ENCODE results near the gene TMEM17. TPM values are rescaled to one million over a fixed set of nuclear protein-coding genes. Genes with fewer than 3 reads are reported as not detected.

Gene TMEM17
- total and polyA plus RNA-seq, 2 of the 13 experiments (the other 11 are each of a cell fraction or from before 2014, with no cell fraction given), result 0.22 to 0.50 TPM

DNA sequence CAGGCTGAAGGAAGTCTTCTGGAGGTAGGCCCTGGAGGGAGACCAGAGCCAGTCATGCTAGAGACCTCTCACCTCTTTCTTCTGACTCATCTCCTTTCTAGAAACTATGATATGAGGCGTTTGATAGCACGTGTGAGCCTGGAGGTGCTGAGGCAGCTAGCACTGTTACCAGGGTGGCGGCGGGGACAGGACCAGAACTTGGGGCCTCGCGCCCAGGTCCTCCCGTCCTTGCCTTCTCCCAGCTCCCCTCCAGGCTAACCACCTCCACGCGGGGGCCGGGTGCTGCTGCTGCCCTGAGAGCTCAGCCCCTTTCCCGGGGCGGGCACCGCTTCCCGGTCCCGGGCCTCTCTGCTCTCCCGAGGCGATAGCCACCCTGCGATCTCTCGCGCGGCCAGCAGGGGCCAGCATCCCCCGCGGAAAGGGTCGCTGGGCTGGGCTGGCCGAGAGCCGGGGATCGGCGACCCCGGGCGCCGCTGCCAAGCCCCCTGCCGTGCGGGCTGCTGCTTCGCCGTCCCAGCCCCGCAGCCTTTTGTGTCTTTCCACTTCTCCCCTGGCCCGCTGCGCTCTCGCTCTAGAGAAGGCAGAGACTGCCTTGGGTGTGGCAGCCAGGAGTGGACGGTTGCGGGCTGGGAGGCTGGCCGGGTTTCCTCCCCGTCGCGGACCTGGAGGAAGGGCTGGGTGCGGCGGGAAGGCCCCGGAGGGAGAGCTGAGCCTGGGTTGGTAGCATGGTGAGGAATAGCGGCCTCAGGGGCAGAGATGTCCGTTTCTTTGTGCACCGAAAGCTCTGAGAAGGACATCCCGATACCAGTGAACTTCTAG, 49.1 kb downstream of the TMEM17 start (continued):
- TF ChIP-seq, protein P1, sequence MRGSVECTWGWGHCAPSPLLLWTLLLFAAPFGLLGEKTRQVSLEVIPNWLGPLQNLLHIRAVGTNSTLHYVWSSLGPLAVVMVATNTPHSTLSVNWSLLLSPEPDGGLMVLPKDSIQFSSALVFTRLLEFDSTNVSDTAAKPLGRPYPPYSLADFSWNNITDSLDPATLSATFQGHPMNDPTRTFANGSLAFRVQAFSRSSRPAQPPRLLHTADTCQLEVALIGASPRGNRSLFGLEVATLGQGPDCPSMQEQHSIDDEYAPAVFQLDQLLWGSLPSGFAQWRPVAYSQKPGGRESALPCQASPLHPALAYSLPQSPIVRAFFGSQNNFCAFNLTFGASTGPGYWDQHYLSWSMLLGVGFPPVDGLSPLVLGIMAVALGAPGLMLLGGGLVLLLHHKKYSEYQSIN (CRISPR knock-in tag; IDR thresholded peaks at IDR 0.05; ENCODE audit: borderline replicate concordance), result no peak

DNA sequence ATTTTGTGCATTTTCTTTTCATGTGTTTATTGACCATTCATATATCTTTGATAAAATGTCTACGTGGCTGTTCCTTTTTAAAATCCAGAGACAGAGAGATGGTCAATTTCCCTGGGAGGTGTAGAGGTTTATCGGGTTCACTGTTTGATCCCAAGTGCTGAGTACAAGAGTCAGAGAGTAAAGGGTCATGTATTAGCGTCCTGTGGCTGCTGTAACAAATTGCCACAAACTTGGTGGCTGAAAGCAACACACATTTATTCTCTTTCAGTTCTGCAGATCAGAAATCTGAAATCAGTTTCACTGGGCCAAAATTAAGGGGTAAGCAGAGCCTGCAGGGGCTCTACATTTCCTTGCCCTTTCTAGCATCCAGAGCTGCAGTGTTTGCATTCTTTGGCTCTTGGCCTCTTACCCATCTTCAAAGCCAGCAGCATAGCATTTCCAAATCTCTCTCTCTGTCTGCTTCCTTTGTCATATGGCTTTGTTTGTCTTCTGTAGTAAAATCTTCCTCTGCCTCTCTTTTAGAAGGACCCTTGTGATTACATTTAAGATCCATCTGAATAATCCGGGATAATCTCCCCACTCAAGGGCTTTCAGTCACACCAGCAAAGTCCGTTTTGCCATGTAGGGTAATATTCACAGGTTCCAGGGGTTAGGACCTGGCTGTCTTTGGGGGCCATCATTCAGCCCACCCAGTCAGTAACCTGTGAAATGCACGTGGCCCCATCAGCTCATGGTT, 49.9 kb downstream of the TMEM17 start:
- H3K36me3 ChIP-seq (replicated peaks in 1 of 2; ENCODE audit: control insufficient read depth in 1 of 2, insufficient read depth in 2 of 2, low read length in 2 of 2), result no peaks in the 10 kb centered on the region
- no peak; the same call in 2 of the 3 replicates for ATAC-seq
- no peaks in the 10 kb centered on the region for H3K9me3 ChIP-seq (ENCODE audit: low read length)
- CTCF ChIA-PET (ENCODE audit: low intra/inter-chr PET ratio, low total read pairs), result interaction anchor here (0.8 to 4.3 kb wide), 4 partner anchors 269 to 346 kb away, joined by 3 to 34 read pairs (median 6); no protein-coding TSS in a partner anchor
- in situ Hi-C loops (cut with HindIII; ENCODE audit: extremely low pct_ligation_motif_present, low pct_unique_long_range_greater_than_20kb) (loop anchor here (5.0 kb wide), 3 partner anchors 116 to 321 kb away; partner anchors contain the start of gene EHBP1), intact Hi-C loops (cut with micrococcal nuclease; ENCODE audit: unreplicated experiment) (loop anchor here (2.0 kb wide), 1 partner anchor 71 kb away; no protein-coding TSS in a partner anchor)
- peak overlapping the region; percentile 36 for H2AFZ ChIP-seq (ENCODE audit: low read length)
- no peaks in the 10 kb centered on the region for H3K27me3 ChIP-seq (ENCODE audit: control insufficient read depth in 1 of 2, insufficient read depth in 2 of 2, low read length in 2 of 2)
- no peaks in the 10 kb centered on the region for H3K79me2 ChIP-seq (ENCODE audit: insufficient read depth, low read length)
- TF ChIP-seq ZNF12 (CRISPR knock-in tag; IDR thresholded peaks at IDR 0.05) (peak; percentile 99), IRX3 (CRISPR knock-in tag; IDR thresholded peaks at IDR 0.05; ENCODE audit: borderline replicate concordance, low read depth) (no peak), TEAD3 (CRISPR knock-in tag; optimal IDR thresholded peaks at IDR 0.05; ENCODE audit: borderline replicate concordance) (peak; percentile 46), HNF4G (IDR thresholded peaks at IDR 0.05; ENCODE audit: borderline replicate concordance, low read depth, low read length) (0 out of 2 replicates have a peak, but pooled peaks have one; percentile 9), HNF4G (CRISPR knock-in tag; IDR thresholded peaks at IDR 0.05; ENCODE audit: borderline replicate concordance, low read depth) (no peak), NFKBIZ (CRISPR knock-in tag; IDR thresholded peaks at IDR 0.05) (peak; percentile 4; the same call in 1 of the 2 replicates), ZKSCAN8 (CRISPR knock-in tag; IDR thresholded peaks at IDR 0.05; ENCODE audit: borderline replicate concordance) (0 out of 2 replicates have a peak, but pooled peaks have one; percentile 4), HDAC6 (IDR thresholded peaks at IDR 0.05; ENCODE audit: low read depth, low read length) (no peak), ZBTB7B (CRISPR knock-in tag; IDR thresholded peaks at IDR 0.05) (no peak)
- TF ChIP-seq, protein P2, sequence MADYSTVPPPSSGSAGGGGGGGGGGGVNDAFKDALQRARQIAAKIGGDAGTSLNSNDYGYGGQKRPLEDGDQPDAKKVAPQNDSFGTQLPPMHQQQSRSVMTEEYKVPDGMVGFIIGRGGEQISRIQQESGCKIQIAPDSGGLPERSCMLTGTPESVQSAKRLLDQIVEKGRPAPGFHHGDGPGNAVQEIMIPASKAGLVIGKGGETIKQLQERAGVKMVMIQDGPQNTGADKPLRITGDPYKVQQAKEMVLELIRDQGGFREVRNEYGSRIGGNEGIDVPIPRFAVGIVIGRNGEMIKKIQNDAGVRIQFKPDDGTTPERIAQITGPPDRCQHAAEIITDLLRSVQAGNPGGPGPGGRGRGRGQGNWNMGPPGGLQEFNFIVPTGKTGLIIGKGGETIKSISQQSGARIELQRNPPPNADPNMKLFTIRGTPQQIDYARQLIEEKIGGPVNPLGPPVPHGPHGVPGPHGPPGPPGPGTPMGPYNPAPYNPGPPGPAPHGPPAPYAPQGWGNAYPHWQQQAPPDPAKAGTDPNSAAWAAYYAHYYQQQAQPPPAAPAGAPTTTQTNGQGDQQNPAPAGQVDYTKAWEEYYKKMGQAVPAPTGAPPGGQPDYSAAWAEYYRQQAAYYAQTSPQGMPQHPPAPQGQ (CRISPR knock-in tag; IDR thresholded peaks at IDR 0.05; ENCODE audit: borderline replicate concordance), result peak; percentile 63; the same call in 1 of the 2 replicates
- H3K27ac ChIP-seq (ENCODE audit: extremely low read length, insufficient read depth, low read length), result no peak overlapping the region
- peak overlapping the region in 1 of 3 experiments; percentile 70; a peak in 1 of 6 replicates for H3K4me3 ChIP-seq (replicated peaks in 1 of 3; ENCODE audit: insufficient read depth in 1 of 3, low read depth in 2 of 3, low read length in 3 of 3)
- BruUV-seq (replicated peaks), result no TSS peak
- no peak for FAIRE-seq
- H3K9ac ChIP-seq (ENCODE audit: insufficient read depth, low read depth, low read length), result peak overlapping the region; percentile 79; the same call in 1 of the 2 replicates
- peak overlapping the region; percentile 79 for H3K4me2 ChIP-seq (ENCODE audit: low read depth, low read length)
- peaks cover 70% of the 10 kb centered on the region for H3K4me1 ChIP-seq (ENCODE audit: insufficient read depth, low read length)
- H4K20me1 ChIP-seq (ENCODE audit: insufficient read depth, low read length), result no peaks in the 10 kb centered on the region
- POLR2A ChIA-PET, result interaction anchor here (0.7 to 3.7 kb wide), 20 partner anchors 11 to 333 kb away, joined by 3 to 67 read pairs (median 6); partner anchors contain the start of gene EHBP1
- 96% methylated on average over 6 of the region's 6 CpGs for WGBS (ENCODE audit: low lambda C conversion rate)
- DNase-seq (ENCODE audit: low spot score), result no peak
